ENCODE measurements around the gene IQUB.

IQUB gene

GRCh38 chr7:123548406-123548805 is 14.0 kb upstream of the IQUB start:
- TF ChIP-seq CTCF (IDR thresholded peaks at IDR 0.05; ENCODE audit: low read depth, low read length, missing control alignments): no peak
- H3K4me3 ChIP-seq (replicated peaks; ENCODE audit: low read depth, low read length): no peak overlapping the region
- no peak for DNase-seq (ENCODE audit: extremely low read depth, low read depth)

GRCh38 chr7:123539871-123540270 is 5.5 kb upstream of the IQUB start:
- H3K4me3 ChIP-seq (replicated peaks; ENCODE audit: low read depth, low read length): no peak overlapping the region
- TF ChIP-seq CTCF (IDR thresholded peaks at IDR 0.05; ENCODE audit: low read depth, low read length, missing control alignments): no peak
- no peak for DNase-seq (ENCODE audit: extremely low read depth, low read depth)

GRCh38 chr7:123538897-123539296 is 4.5 kb upstream of the IQUB start:
- no peak overlapping the region for H3K4me3 ChIP-seq (replicated peaks; ENCODE audit: low read depth, low read length)
- no peak for DNase-seq (ENCODE audit: extremely low read depth, low read depth)
- no peak for TF ChIP-seq CTCF (IDR thresholded peaks at IDR 0.05; ENCODE audit: low read depth, low read length, missing control alignments)

- no peak overlapping the region for H3K4me3 ChIP-seq (replicated peaks; ENCODE audit: low read depth, low read length)
- TF ChIP-seq CTCF (IDR thresholded peaks at IDR 0.05; ENCODE audit: low read depth, low read length, missing control alignments): no peak
- peak; percentile 33 for DNase-seq (ENCODE audit: extremely low read depth, low read depth)
These were observed 3.9 kb upstream of the IQUB start for GRCh38 chr7:123538189-123538714.

- no peak for DNase-seq (ENCODE audit: extremely low read depth, low read depth)
- TF ChIP-seq CTCF (IDR thresholded peaks at IDR 0.05; ENCODE audit: low read depth, low read length, missing control alignments): peak; percentile 25
- H3K4me3 ChIP-seq (replicated peaks; ENCODE audit: low read depth, low read length): no peak overlapping the region
These were observed 2.7 kb upstream of the IQUB start for GRCh38 chr7:123537026-123537642.

GRCh38 chr7:123535517-123535916 is 1.1 kb upstream of the IQUB start:
- no peak for TF ChIP-seq CTCF (IDR thresholded peaks at IDR 0.05; ENCODE audit: low read depth, low read length, missing control alignments)
- no peak for DNase-seq (ENCODE audit: extremely low read depth, low read depth)
- peak overlapping the region; percentile 49; the same call in 1 of the 2 replicates for H3K4me3 ChIP-seq (replicated peaks; ENCODE audit: low read depth, low read length)

Data from HFF-Myc (cell line).